GM18498 (cell line): ENCODE results near the gene GADD45GIP1.

Source experiments
- ATAC-seq: cut with Tn5 transposase; IDR thresholded peaks from one replicate; pipeline ENCODE4 v1.9.1; 2021; ENCODE audit warnings: mild to moderate bottlenecking, moderate library complexity; ENCODE audit not compliant: unreplicated experiment

The GADD45GIP1 gene

DNA sequence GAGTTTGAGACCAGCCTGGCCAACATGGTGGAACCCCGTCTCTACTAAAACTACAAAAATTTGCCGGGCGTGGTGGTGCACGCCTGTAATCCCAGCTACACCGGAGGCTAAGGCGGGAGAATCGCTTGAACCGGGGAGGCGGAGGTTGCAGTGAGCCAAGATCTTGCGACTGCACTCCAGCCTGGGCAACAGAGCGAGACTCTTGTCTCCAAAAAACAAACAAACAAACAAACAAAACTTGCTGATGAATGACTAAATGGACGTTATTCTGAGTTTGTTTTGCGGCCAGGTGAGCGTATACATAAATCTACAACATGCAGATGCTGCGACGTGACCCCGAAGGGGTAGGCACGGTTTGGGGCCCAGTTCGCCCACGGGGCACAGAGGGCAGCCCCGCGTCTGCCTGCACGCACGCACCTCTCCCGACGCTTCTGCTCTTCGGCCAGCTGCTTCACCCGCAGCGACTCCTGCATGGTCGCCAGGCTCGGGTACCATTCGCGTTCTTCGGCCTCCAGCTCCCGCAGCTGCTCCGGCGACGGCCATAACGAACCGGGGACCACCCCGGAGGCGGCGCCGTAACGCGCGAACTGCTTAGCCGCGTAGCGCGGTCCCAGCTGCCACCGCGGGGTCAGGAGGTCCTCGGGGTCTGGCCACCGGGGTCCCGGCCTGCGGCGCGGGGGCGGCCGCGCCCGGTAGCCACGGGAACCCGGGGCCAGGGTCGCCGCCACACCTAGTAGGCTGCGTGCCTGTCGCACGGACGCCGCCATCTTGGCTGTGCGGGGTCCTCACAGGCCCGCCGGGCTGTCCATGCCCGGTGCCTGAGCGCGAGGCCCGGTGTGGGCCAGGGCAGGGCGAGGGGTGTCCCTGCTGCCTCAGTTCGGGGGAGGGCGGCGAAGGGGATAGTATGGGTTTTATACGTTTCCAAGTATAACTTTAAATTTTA, at the start of gene GADD45GIP1:
GADD45GIP1 (minus strand) TSS at position 778 of the 943 bp plus-strand sequence; CDS start at position 767, 11 bp downstream.
- ATAC-seq, result peak; percentile 78

DNA sequence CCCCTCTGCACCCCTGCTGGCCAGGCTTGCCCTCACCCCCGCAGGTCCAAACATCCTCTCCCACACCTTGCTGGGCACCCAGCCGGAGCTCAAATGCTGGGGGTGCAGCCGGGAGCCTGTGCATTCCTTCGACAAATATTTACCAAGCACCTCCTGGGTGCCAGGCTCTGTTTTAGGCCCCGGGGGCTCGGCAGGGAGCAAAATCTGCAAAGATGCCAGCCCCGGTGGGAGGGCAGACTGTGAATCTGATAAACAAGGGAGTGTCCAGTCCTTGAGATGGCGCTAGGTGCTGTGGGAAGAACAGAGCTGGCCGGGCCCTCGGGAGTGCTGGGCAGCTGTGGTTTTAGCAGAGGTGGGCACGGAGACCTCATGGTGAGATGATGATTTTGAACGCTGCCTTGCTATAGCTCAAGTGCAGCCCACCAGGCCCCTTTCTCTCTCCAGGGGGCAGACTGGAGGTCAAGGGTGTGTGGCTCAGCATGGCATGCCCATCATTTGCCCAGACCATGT, 48.9 kb upstream of the GADD45GIP1 start:
- ATAC-seq, result no peak

- no peak for ATAC-seq
Observed at GRCh38 chr19:13005253-13005652, 48.2 kb upstream of the GADD45GIP1 start.

DNA sequence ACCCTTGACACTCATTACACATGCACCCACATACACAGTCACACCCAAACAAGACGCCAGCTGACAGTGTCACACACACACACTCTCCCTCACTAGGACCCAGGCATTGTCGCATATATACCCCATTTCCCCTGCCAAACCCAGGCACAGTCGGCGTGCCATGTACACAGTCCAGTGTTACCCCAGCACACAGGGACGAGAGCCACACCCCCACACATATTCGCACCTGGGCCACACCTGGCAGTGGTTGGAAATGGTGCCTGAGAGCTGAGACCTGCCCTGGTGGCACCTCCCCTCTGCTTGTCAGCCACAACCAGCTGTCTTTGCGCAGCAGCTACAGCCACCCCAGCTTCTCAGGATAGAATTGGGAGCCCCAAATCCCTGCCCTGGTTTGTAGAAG, 47.2 kb upstream of the GADD45GIP1 start:
- ATAC-seq, result no peak

DNA sequence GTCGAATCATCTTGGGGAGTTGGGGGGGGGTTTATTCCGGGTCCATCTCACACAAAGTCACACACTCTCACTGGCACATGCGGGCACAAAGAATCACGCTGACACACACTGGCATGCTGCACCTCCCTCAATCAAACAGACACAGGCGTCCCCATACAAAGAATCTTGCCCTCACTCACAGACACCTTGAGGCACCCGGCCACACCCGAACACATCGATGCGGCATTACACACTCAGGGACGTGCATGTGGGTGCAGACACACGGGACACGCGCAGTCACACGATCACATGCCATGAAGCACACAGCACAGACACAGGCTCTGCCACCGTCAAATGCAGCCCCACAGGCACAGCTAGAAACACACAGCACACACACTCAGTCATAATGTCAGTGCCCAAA, 46.1 kb upstream of the GADD45GIP1 start:
- no peak for ATAC-seq

GRCh38 chr19:13002166-13002898, 45.3 kb upstream of the GADD45GIP1 start:
- no peak for ATAC-seq

GRCh38 chr19:13001502-13002165, 44.6 kb upstream of the GADD45GIP1 start:
- no peak for ATAC-seq

DNA sequence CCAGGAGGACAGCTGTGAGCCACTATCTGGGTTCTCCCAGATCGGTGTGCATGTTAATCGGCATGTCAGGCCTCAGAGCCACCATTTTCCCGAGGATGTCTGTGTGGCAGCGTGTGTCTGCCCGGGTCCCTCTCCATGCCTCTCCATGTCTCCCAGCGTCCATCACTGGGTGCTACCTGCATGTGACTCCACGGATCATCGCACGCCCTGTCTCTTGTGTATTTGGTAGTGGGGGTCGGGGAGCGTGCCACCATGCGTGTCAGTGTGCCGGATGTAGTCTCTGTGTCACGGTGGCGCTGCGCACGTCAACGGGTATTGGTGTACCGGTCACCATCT, 44.1 kb upstream of the GADD45GIP1 start:
- no peak for ATAC-seq

- no peak for ATAC-seq
Observed at GRCh38 chr19:12997967-12998940, 41.2 kb upstream of the GADD45GIP1 start.

DNA sequence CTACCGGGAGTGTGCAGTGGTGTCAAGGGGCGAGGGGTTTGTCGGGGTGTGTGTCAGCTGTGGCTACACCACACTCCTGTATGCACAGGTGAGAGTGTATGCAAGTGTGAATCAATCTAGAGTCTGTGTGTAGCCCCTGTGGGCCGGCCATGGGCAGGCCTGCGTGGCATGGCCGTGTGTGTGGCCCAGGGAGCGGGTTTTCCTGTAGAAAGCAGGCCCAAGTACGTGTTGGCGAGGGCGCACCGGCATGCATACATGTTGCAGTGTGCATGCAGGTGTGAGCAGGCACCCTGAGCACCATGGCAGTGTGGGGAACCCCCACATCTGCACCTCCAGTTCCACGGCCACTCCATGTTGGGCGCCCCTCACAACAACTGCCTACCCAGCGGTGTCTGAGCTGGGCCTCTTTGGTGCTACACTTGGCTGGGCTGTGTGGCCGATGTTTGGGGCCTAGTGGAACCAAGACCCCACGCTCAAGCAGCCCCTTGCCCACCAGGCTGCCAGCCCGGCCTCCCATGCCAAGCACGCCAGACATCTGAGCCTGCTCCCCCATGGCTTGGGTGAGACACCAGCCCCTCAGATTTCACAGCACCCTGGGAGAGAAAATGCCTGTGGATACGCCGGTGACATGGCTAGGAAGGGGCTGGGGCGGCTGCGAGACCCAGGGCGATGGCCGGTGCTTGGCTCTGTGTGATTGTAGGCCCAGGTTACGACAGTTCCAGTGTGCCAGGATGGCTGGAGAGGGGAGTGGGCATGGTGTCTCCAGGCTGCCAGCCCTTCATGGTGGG, 40.4 kb upstream of the GADD45GIP1 start:
- ATAC-seq, result no peak

DNA sequence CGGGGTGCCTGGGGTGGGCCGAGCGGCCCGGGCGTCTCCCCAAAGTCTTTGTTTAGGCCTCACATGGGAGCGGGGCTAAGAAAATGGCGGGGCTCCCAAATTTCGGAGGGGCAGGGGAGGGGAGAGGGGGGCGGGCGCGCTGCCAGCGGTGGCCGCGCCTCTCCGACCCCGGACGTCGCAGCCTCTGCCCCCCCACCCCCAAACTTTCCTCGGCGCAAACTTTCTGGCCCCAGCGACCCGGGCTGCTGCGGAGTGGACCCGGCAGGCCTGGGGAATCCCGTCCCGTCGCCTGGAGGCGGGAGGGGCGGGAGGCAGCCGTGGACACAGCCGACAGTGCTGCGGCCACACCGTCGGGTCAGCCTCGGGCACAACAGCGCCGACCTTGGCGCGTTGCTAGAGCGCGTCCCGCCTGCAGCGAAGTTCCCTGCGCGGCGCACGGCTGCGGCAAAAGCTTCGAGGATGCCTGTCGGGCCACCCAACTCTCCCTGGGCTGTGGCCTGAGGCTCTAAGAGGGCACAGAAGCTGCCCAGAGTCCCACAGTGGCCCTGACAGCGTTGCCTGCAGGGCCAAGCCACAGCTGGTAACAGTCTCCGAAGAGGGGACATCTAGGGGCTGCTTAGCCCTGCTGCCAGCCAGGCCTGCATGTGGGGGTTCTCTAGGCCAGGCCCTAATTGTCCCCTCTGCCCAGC, 39.5 kb upstream of the GADD45GIP1 start:
- no peak for ATAC-seq

GRCh38 chr19:12995596-12996405, 38.8 kb upstream of the GADD45GIP1 start:
- ATAC-seq, result no peak

- ATAC-seq, result no peak
Observed at GRCh38 chr19:12994701-12995595, 37.9 kb upstream of the GADD45GIP1 start, which contains the start of gene NFIX. Gene NFIX, plus strand, starts transcription at chr19:12995475. Its CDS starts 363 bp downstream, at chr19:12995838.

DNA sequence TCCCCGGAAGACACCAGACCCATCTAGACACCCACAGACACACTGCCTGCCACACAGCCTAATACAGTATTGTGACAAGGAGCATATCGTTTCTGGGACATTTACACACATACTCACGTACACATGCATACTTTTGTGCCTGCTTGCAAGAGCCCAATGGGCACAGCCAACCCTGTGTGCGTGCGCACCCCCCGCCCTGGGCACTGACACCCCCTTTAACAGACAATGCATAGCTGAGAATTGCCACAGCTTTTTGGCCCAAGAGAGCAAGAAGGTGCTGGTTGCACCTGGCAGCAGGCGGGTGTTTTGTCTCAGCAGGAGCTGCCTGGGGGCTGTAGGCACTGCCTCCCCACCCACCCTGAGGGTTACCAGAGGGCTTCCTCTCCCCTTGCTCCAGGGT, 36.5 kb upstream of the GADD45GIP1 start:
- ATAC-seq, result no peak

- no peak for ATAC-seq
Observed at GRCh38 chr19:12992729-12993128, 35.7 kb upstream of the GADD45GIP1 start.

DNA sequence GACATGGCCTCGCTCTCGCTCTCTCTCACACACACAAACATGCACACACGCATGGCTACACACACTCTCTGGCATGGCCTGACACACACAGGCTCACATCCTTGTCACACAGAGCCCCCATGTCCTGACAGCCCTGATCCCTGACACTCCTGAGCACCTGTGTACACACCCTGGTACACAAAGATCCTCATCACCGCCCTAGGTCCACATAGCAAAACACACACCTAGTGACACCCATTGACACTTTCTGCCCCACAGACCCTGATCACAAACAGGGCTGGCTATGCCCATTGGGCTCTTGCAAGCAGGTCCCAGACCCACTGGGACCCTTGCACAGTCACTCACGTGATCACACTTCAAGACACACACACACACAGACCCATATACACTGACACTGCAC, 34.3 kb upstream of the GADD45GIP1 start:
- ATAC-seq, result no peak

DNA sequence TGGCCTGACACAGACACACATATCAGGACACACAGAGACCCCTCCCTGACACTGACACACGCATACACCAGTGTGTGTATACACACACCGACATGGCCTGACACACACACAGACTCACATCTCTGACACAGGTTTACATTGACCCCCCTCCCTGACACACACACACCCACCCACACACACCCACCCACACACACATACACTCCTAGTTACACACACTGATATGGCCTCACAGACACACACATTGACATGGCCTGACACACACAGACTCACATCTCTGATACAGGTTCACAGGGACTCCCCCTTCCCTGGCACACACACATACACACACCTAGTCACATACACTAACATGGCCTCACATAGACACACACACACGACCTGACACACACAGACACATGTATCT, 33.8 kb upstream of the GADD45GIP1 start:
- ATAC-seq, result no peak
